ENCODE measurements around the gene YJU2. TPM values are rescaled to one million over a fixed set of nuclear protein-coding genes. Genes with fewer than 3 reads are reported as not detected.
"Not testable (repeated sequence)": the region's sequence is repeated elsewhere in the genome, so short reads cannot be mapped to it uniquely, and the experiment has no call there.

Gene YJU2
- total RNA-seq, 1 donor from 2014 or later, result 13.7 TPM

DNA sequence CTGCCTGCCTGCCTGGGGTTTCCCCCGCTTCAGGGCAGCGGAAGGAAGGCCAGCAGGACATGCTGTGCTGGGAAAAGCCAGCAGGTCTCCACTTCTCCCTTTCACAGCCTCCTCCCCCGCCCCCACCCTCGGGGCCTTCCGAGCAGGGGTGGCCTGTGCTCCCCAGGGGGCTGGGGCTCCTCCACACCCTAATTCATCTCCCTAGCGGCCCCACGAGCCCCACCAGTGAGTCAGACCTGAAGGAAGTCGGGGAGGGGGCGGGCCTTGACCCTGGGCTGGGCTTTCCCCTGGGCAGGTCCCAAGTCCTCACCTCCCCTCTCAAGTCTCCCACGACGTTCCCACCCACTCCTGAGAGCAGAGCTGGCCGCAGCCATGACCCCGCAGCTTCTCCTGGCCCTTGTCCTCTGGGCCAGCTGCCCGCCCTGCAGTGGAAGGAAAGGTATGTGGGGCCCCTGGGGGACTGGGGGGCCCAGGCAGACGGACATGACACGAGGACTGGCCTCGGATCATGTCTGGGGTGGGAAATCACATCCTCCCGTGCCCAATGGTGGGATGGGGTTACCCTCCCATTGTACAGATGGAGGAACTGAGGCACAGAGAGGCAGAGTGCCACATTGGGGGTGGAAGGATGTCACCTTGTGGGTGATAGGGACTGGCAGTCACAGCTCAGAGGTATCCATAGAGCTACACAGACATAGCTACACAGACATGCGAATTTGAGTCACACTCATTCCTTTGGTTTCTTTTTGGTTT, 17.5 kb upstream of the YJU2 start, which contains the start of gene EBI3:
TSS of gene EBI3 (plus strand) at position 345 of the 753 bp plus-strand sequence. CDS start at position 373, 28 bp downstream.
- TF ChIP-seq, protein P1, sequence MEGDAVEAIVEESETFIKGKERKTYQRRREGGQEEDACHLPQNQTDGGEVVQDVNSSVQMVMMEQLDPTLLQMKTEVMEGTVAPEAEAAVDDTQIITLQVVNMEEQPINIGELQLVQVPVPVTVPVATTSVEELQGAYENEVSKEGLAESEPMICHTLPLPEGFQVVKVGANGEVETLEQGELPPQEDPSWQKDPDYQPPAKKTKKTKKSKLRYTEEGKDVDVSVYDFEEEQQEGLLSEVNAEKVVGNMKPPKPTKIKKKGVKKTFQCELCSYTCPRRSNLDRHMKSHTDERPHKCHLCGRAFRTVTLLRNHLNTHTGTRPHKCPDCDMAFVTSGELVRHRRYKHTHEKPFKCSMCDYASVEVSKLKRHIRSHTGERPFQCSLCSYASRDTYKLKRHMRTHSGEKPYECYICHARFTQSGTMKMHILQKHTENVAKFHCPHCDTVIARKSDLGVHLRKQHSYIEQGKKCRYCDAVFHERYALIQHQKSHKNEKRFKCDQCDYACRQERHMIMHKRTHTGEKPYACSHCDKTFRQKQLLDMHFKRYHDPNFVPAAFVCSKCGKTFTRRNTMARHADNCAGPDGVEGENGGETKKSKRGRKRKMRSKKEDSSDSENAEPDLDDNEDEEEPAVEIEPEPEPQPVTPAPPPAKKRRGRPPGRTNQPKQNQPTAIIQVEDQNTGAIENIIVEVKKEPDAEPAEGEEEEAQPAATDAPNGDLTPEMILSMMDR (IDR thresholded peaks at IDR 0.05), result no peak
- Mint-ChIP-seq H3K9me3 (ENCODE audit: low read depth) (no peaks in the 10 kb centered on the region), H3K4me1 (ENCODE audit: low read depth) (no peaks in the 10 kb centered on the region), H3K27me3 (ENCODE audit: low read depth) (peaks cover 10% of the 10 kb centered on the region), H3K4me3 (ENCODE audit: unreplicated experiment) (no peak within 1 kb of the TSS), H3K27ac (ENCODE audit: unreplicated experiment) (peak within 1 kb of the TSS; percentile 54), H3K36me3 (ENCODE audit: low read depth) (no peaks in the 10 kb centered on the region)
- no peak for DNase-seq (ENCODE audit: low spot score)

DNA sequence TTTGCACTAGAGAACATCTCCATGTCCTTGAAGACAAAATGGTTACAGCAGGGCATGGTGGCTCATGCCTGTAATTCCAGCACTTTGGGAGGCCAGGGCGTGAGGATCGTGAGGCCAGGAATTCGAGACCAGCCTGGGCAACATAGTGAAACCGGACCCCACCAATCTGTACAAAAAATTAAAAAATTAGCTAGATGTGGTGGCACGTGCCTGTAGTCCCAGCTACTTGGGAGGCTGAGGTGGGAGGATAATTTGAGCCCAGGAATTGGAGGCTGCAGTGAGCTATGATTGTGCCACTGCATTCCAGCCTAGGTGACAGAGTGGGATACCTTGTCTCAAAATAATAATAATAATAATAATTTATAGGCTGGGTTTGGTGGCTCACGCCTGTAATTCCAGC, 16.6 kb upstream of the YJU2 start:
- H3K9me3 Mint-ChIP-seq (ENCODE audit: low read depth); H3K36me3 Mint-ChIP-seq (ENCODE audit: low read depth); DNase-seq (ENCODE audit: low spot score); H3K4me1 Mint-ChIP-seq (ENCODE audit: low read depth); H3K27ac Mint-ChIP-seq (ENCODE audit: unreplicated experiment); H3K4me3 Mint-ChIP-seq (ENCODE audit: unreplicated experiment): not testable (repeated sequence)
- H3K27me3 Mint-ChIP-seq (ENCODE audit: low read depth), result peaks cover 10% of the 10 kb centered on the region

DNA sequence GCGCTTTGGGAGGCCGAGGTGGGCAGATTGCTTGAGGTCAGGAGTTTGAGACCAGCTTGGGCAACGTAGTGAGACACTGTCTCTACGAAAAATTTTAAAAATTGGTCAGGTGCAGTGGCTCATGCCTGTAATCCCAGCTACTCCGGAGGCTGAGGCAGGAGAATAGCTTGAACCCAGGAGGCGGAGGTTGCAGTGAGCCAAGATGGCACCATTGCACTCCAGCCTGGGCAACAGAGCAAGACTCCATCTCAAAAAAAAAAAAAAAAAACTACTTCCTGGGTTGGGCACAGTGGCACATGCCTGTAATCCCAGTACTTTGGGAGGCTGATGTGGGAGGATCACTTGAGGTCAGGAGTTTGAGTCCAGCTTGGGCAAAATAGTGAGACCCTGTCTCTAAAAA, 15.4 kb upstream of the YJU2 start:
- not testable (repeated sequence) for H3K4me1 Mint-ChIP-seq (ENCODE audit: low read depth); H3K27me3 Mint-ChIP-seq (ENCODE audit: low read depth); H3K27ac Mint-ChIP-seq (ENCODE audit: unreplicated experiment)

DNA sequence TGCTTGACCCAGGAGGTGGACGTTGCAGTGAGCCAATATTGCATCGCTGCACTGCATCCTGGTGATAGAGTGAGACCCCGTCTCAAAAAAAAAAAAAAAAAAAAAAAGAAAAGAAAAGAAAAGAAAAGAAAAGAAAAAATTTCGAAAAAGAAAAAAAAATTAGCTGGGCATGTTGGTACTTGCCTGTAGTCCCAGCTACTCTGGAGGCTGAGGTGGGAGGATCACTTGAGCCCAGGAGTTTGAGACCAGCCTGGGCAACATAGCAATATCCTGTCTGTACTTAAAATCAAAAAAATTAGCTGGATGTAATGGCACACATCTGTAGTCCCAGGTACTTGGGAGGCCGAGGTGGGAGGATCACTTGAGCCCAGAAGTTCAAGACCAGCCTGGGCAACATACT, 14.7 kb upstream of the YJU2 start:
- not testable (repeated sequence) for H3K27ac Mint-ChIP-seq (ENCODE audit: unreplicated experiment); H3K36me3 Mint-ChIP-seq (ENCODE audit: low read depth); DNase-seq (ENCODE audit: low spot score); H3K4me3 Mint-ChIP-seq (ENCODE audit: unreplicated experiment); H3K4me1 Mint-ChIP-seq (ENCODE audit: low read depth); H3K27me3 Mint-ChIP-seq (ENCODE audit: low read depth); H3K9me3 Mint-ChIP-seq (ENCODE audit: low read depth)

More for the DNA sequence above, 15.4 kb upstream of the YJU2 start:
- not testable (repeated sequence) for H3K36me3 Mint-ChIP-seq (ENCODE audit: low read depth); DNase-seq (ENCODE audit: low spot score); H3K4me3 Mint-ChIP-seq (ENCODE audit: unreplicated experiment); H3K9me3 Mint-ChIP-seq (ENCODE audit: low read depth)

DNA sequence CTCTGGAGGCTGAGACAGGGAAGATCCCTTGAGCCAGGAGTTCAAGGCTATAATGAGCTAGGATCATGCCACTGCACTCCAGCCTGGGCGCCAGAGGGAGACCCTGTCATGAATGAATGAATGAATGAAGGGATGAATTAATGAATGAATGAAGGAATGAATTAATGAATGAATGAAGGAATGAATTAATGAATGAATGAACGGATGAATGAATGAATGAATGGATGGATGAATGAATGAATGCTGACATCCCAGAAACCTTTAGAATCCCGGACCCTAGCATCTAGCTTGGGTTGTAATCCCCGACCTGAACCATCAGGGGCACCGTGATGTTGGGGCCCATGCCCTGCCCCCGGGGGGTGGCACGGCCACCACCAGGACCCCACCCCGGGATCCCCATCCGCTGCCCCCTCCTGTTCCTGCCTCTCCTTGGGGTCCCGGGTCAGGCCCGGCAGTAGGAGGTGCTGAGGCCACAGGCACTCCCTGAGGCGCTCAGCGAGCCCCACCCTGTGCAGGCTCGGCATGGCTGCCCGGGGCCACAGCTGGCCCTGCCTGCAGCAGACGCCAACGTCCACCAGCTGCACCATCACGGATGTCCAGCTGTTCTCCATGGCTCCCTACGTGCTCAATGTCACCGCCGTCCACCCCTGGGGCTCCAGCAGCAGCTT, 14.1 kb upstream of the YJU2 start:
- Mint-ChIP-seq H3K4me1 (ENCODE audit: low read depth) (no peaks in the 10 kb centered on the region), H3K9me3 (ENCODE audit: low read depth) (no peaks in the 10 kb centered on the region), H3K4me3 (ENCODE audit: unreplicated experiment) (no peak overlapping the region), H3K36me3 (ENCODE audit: low read depth) (no peaks in the 10 kb centered on the region), H3K27ac (ENCODE audit: unreplicated experiment) (no peak overlapping the region), H3K27me3 (ENCODE audit: low read depth) (peaks cover 8% of the 10 kb centered on the region)
- DNase-seq (ENCODE audit: low spot score), result no peak
- TF ChIP-seq, protein P1 (IDR thresholded peaks at IDR 0.05), result no peak

DNA sequence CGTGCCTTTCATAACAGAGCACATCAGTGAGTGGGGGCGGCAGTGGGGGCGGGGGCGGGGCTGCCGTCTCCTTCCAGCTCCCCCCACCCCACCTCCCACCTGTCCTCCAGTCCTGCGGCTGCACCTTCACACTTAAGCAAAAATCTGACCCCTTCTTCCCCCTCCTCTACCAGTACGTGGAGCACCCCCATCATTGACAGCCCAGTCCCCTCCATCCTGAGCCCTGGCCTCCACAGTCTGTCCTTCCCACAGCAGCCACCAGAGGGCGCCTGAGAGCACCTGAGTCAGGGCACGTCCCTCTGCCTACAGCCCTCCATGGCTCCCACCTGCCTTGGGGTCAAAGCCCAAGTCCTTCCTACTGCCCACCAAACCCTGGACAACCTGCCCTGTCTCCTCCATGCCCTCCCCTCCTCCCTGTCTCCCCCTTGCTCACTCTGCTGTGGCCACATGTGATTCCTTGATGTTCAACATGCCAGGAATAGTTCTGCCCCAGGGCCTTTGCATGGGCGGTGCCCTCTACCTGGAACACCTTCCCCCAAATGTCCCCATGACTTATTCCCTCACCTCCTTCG, 13.5 kb upstream of the YJU2 start:
- peaks cover 8% of the 10 kb centered on the region for H3K27me3 Mint-ChIP-seq (ENCODE audit: low read depth)
- H3K36me3 Mint-ChIP-seq (ENCODE audit: low read depth), result no peaks in the 10 kb centered on the region
- TF ChIP-seq, protein P1 (IDR thresholded peaks at IDR 0.05), result peak; percentile 81
- H3K9me3 Mint-ChIP-seq (ENCODE audit: low read depth), result no peaks in the 10 kb centered on the region
- H3K4me3 Mint-ChIP-seq (ENCODE audit: unreplicated experiment), result no peak overlapping the region
- no peak overlapping the region for H3K27ac Mint-ChIP-seq (ENCODE audit: unreplicated experiment)
- DNase-seq (ENCODE audit: low spot score), result no peak
- no peaks in the 10 kb centered on the region for H3K4me1 Mint-ChIP-seq (ENCODE audit: low read depth)

Measured in chondrocyte (in vitro differentiated cells).